ENCODE measurements around the gene SCAF4.

GRCh38 chr21:31636874-31637273 is 95.0 kb downstream of the SCAF4 start:
- TF ChIP-seq POLR2AphosphoS5 (IDR thresholded peaks at IDR 0.05), result no peak
- TF ChIP-seq CTCF (IDR thresholded peaks at IDR 0.05 in 8 of 11, conservative IDR thresholded peaks at IDR 0.05 in 3 of 11), result no peak
- no peak for TF ChIP-seq POLR2A (IDR thresholded peaks at IDR 0.05)
